Naive thymus-derived CD4-positive, alpha-beta T cell (primary cell): ENCODE measurements around the gene PUSL1. TPM values are rescaled to one million over a fixed set of nuclear protein-coding genes. Genes with fewer than 3 reads are reported as not detected.

ENCODE experiments used
- ATAC-seq: fragments of 150-1000 bp; cut with Tn5 transposase; 2 replicates; pipeline ENCODE4 v1.10.0; 2021; ENCODE audit warnings: mild to moderate bottlenecking, moderate library complexity
- CTCF ChIA-PET: fragments of 350-600 bp; sonication (Branson Sonifier 250); formaldehyde crosslinking; loops from one replicate; lab custom pipeline; 2021; ENCODE audit warnings: antibody characterized with exemption; lab: Charles Lee
- POLR2A ChIA-PET: fragments of 350-600 bp; sonication (Branson Sonifier 250); formaldehyde crosslinking; loops from one replicate; lab custom pipeline; 2021; ENCODE audit warnings: antibody characterized with exemption, inconsistent platforms; lab: Charles Lee
- DNase-seq, 9 donors: peaks; one replicate each; pipeline versions ENCODE4 v3.0.0 to v3.0.0-alpha.2; 2020 to 2022; ENCODE audit warnings: mixed read lengths in 1 of 9
- H3K27ac ChIP-seq: one replicate; pipeline ENCODE4 v1.7.0; 2013; ENCODE audit warnings: mild to moderate bottlenecking, low read depth, low read length, moderate library complexity
- H3K27me3 ChIP-seq, 2 donors: one replicate each; pipeline ENCODE4 v1.7.0; 2013; ENCODE audit warnings: low read length in 2 of 2, mild to moderate bottlenecking in 2 of 2, moderate library complexity in 2 of 2; ENCODE audit not compliant: control insufficient read depth in 2 of 2, insufficient read depth in 2 of 2
- H3K36me3 ChIP-seq, 3 experiments: 1 replicate in 2 of 3; 2 replicates in 1 of 3; pipeline ENCODE4 v1.7.0; 2013; ENCODE audit warnings: low read length in 3 of 3, mild to moderate bottlenecking in 3 of 3, moderate library complexity in 1 of 3; ENCODE audit not compliant: insufficient read depth in 3 of 3, control insufficient read depth in 2 of 3
- H3K4me1 ChIP-seq, 2 donors: one replicate each; pipeline ENCODE4 v1.7.0; 2013; ENCODE audit warnings: low read length in 2 of 2, mild to moderate bottlenecking in 2 of 2, moderate library complexity in 1 of 2; ENCODE audit not compliant: control insufficient read depth in 2 of 2, insufficient read depth in 2 of 2
- H3K4me3 ChIP-seq: 2 replicates; pipeline ENCODE4 v1.7.0; 2013; ENCODE audit warnings: mild to moderate bottlenecking, low read length
- H3K9me3 ChIP-seq, 3 experiments: 1 replicate in 2 of 3; 2 replicates in 1 of 3; pipeline ENCODE4 v1.7.0; 2013; ENCODE audit warnings: low read length in 3 of 3; ENCODE audit not compliant: control insufficient read depth in 2 of 3
- H3K27ac Mint-ChIP-seq, 9 donors: one replicate each; pipeline ENCODE4 v1.8.0; 2020 to 2022; ENCODE audit warnings: mixed read lengths in 9 of 9, mild to moderate bottlenecking in 8 of 9, moderate library complexity in 5 of 9, inconsistent platforms in 2 of 9
- H3K27me3 Mint-ChIP-seq, 5 donors: one replicate each; pipeline ENCODE4 v1.8.0; 2021 to 2022; ENCODE audit warnings: mixed read lengths in 5 of 5, mild to moderate bottlenecking in 1 of 5
- H3K36me3 Mint-ChIP-seq, 5 donors: one replicate each; pipeline ENCODE4 v1.8.0; 2020 to 2022; ENCODE audit warnings: mixed read lengths in 5 of 5, mild to moderate bottlenecking in 3 of 5, inconsistent platforms in 1 of 5
- H3K4me1 Mint-ChIP-seq, 7 donors: one replicate each; pipeline ENCODE4 v1.8.0; 2020 to 2022; ENCODE audit warnings: mixed read lengths in 7 of 7, mild to moderate bottlenecking in 3 of 7, inconsistent platforms in 1 of 7
- H3K4me3 Mint-ChIP-seq, 10 donors: one replicate each; pipeline ENCODE4 v1.8.0; 2020 to 2022; ENCODE audit warnings: mild to moderate bottlenecking in 10 of 10, mixed read lengths in 10 of 10, moderate library complexity in 6 of 10, inconsistent platforms in 2 of 10
- H3K9me3 Mint-ChIP-seq, 11 donors: one replicate each; pipeline ENCODE4 v1.8.0; 2020 to 2022; ENCODE audit warnings: mixed read lengths in 11 of 11, mild to moderate bottlenecking in 4 of 11, inconsistent platforms in 1 of 11, moderate library complexity in 1 of 11
- intact Hi-C, 2 donors: fragments of 100-400 bp; cut with micrococcal nuclease; formaldehyde crosslinking; loops; one replicate each; pipeline ENCODE4 v1.15.1; 2023
- polyA plus RNA-seq, 2 donors: library from polyadenylated mRNA; unstranded; fragments of 300-500 nt; fragmentation: Illumina TruSeq; gene quantifications; one replicate each; pipeline ENCODE4 v1.2.3, GENCODE V29; 2021
- total RNA-seq, 6 experiments: library from RNA in 5 of 6; stranded (reverse) in 5 of 6; gene quantifications; 1 replicate in 5 of 6; 2 replicates in 1 of 6; pipeline ENCODE4 v1.2.3 and lab custom pipeline; 2021 to 2026

PUSL1 gene
- total and polyA plus RNA-seq, 7 experiments from 2014 or later, result 16.2 to 26.1 (median 19.4) TPM

GRCh38 chr1:1311107-1312104 is 3.0 kb downstream of the PUSL1 start:
- peak overlapping the region in 1 of 9 donors; percentile 63 for H3K27ac Mint-ChIP-seq
- CTCF ChIA-PET, result no interaction called here

GRCh38 chr1:1312450-1313314 is 4.3 kb downstream of the PUSL1 start:
- intact Hi-C loops, result no loop called here
- H3K4me1 Mint-ChIP-seq, result peaks cover 0 to 5% (median 0%) of the 10 kb centered on the region in 7 donors
- no peak for DNase-seq

More at GRCh38 chr1:1311107-1312104, 3.0 kb downstream of the PUSL1 start:
- intact Hi-C loops, result no loop called here
- Mint-ChIP-seq H3K27me3 (no peaks in the 10 kb centered on the region), H3K4me3 (peak overlapping the region in 1 of 10 donors; percentile 91), H3K4me1 (peaks cover 5 to 12% (median 8%) of the 10 kb centered on the region in 7 donors), H3K36me3 (peaks cover 0 to 6% (median 0%) of the 10 kb centered on the region in 5 donors), H3K9me3 (peaks cover 0 to 2% (median 0%) of the 10 kb centered on the region in 11 donors)
- ATAC-seq (no peak), DNase-seq (no peak)
- H3K9me3 ChIP-seq, result no peaks in the 10 kb centered on the region
- peaks cover 0 to 51% (median 4%) of the 10 kb centered on the region in 3 experiments for H3K36me3 ChIP-seq
- H3K27me3 ChIP-seq, result no peaks in the 10 kb centered on the region
- H3K4me1 ChIP-seq, result peaks cover 15 to 17% of the 10 kb centered on the region in 2 donors
- H3K27ac ChIP-seq, result no peak overlapping the region
- POLR2A ChIA-PET, result interaction anchor here (1.4 kb wide), 1 partner anchor 12 kb away, joined by 3 read pairs; no protein-coding TSS in a partner anchor
- no peak overlapping the region for H3K4me3 ChIP-seq

GRCh38 chr1:1313500-1314236 is 5.3 kb downstream of the PUSL1 start:
- Mint-ChIP-seq H3K27me3 (no peaks in the 10 kb centered on the region), H3K4me1 (peaks cover 0 to 5% (median 0%) of the 10 kb centered on the region in 7 donors), H3K9me3 (no peaks in the 10 kb centered on the region), H3K27ac (peak overlapping the region in 1 of 9 donors; percentile 44), H3K36me3 (peaks cover 0 to 4% (median 0%) of the 10 kb centered on the region in 5 donors), H3K4me3 (peak overlapping the region in 1 of 10 donors; percentile 1)
- peaks cover 5 to 8% of the 10 kb centered on the region in 2 donors for H3K4me1 ChIP-seq
- ATAC-seq (no peak), DNase-seq (no peak)
- intact Hi-C loops, result no loop called here
- H3K27ac ChIP-seq, result no peak overlapping the region
- peaks cover 0 to 61% (median 4%) of the 10 kb centered on the region in 3 experiments for H3K36me3 ChIP-seq
- CTCF ChIA-PET, result interaction anchor here (0.5 kb wide), 1 partner anchor 55 kb away, joined by 5 read pairs; no protein-coding TSS in a partner anchor
- POLR2A ChIA-PET, result no interaction called here
- H3K27me3 ChIP-seq, result no peaks in the 10 kb centered on the region
- no peaks in the 10 kb centered on the region for H3K9me3 ChIP-seq
- no peak overlapping the region for H3K4me3 ChIP-seq

More at GRCh38 chr1:1312450-1313314, 4.3 kb downstream of the PUSL1 start:
- H3K9me3 ChIP-seq, result no peaks in the 10 kb centered on the region
- no peaks in the 10 kb centered on the region for H3K27me3 ChIP-seq
- CTCF ChIA-PET, result no interaction called here
- ATAC-seq, result no peak
- Mint-ChIP-seq H3K9me3 (no peaks in the 10 kb centered on the region), H3K27ac (peak overlapping the region in 2 of 9 donors; percentile 31 to 59), H3K4me3 (peak overlapping the region in 1 of 10 donors; percentile 53), H3K27me3 (no peaks in the 10 kb centered on the region), H3K36me3 (peaks cover 0 to 4% (median 0%) of the 10 kb centered on the region in 5 donors)
- no peak overlapping the region for H3K4me3 ChIP-seq
- POLR2A ChIA-PET, result no interaction called here
- H3K4me1 ChIP-seq, result peaks cover 5 to 8% of the 10 kb centered on the region in 2 donors
- peaks cover 0 to 56% (median 4%) of the 10 kb centered on the region in 3 experiments for H3K36me3 ChIP-seq
- no peak overlapping the region for H3K27ac ChIP-seq

GRCh38 chr1:1314237-1314586 is 5.8 kb downstream of the PUSL1 start:
- ChIA-PET CTCF (no interaction called here), POLR2A (interaction anchor here (0.6 kb wide), 1 partner anchor 13 kb away, joined by 3 read pairs; no protein-coding TSS in a partner anchor)
- H3K4me1 ChIP-seq, result peaks cover 2 to 7% of the 10 kb centered on the region in 2 donors
- peaks cover 0 to 67% (median 4%) of the 10 kb centered on the region in 3 experiments for H3K36me3 ChIP-seq
- ATAC-seq (no peak), DNase-seq (no peak)
- H3K27ac Mint-ChIP-seq, result no peak overlapping the region
- no peak overlapping the region for H3K4me3 ChIP-seq
- intact Hi-C loops, result no loop called here
- no peaks in the 10 kb centered on the region for H3K9me3 Mint-ChIP-seq
- H3K4me3 Mint-ChIP-seq, result no peak overlapping the region
- H3K27me3 ChIP-seq, result no peaks in the 10 kb centered on the region
- peaks cover 0 to 4% (median 0%) of the 10 kb centered on the region in 5 donors for H3K36me3 Mint-ChIP-seq
- peaks cover 0 to 5% (median under 1%) of the 10 kb centered on the region in 7 donors for H3K4me1 Mint-ChIP-seq
- H3K27ac ChIP-seq, result no peak overlapping the region
- H3K9me3 ChIP-seq, result no peaks in the 10 kb centered on the region
- no peaks in the 10 kb centered on the region for H3K27me3 Mint-ChIP-seq

GRCh38 chr1:1314678-1315335 is 6.4 kb downstream of the PUSL1 start:
- H3K9me3 ChIP-seq, result no peaks in the 10 kb centered on the region
- ChIA-PET CTCF (no interaction called here), POLR2A (interaction anchor here (0.6 to 0.7 kb wide), 2 partner anchors 14 kb away, joined by 3 read pairs; no protein-coding TSS in a partner anchor)
- no peak overlapping the region for H3K27ac ChIP-seq
- no peaks in the 10 kb centered on the region for H3K27me3 ChIP-seq
- DNase-seq, result no peak
- H3K4me1 ChIP-seq, result peaks cover 0 to 1% of the 10 kb centered on the region in 2 donors
- no peak overlapping the region for H3K4me3 ChIP-seq
- peaks cover 0 to 73% (median 4%) of the 10 kb centered on the region in 3 experiments for H3K36me3 ChIP-seq
- Mint-ChIP-seq H3K4me1 (peaks cover 0 to 9% (median 5%) of the 10 kb centered on the region in 7 donors), H3K36me3 (peaks cover 0 to 5% (median 2%) of the 10 kb centered on the region in 5 donors), H3K4me3 (no peak overlapping the region), H3K9me3 (no peaks in the 10 kb centered on the region), H3K27me3 (no peaks in the 10 kb centered on the region), H3K27ac (no peak overlapping the region)
- no peak for ATAC-seq
- intact Hi-C loops, result no loop called here
